ENCODE measurements around the gene TNP2.

The TNP2 gene

GRCh38 chr16:11274964-11275363 lies 5.8 kb upstream of the TNP2 start:
- Histone ChIP-seq H3K4me2 (no peak overlapping the region), H3K36me3 (ENCODE audit: insufficient read depth) (no peaks in the 10 kb centered on the region), H3K4me3 (IDR thresholded peaks at IDR 0.05; ENCODE audit: insufficient read depth, low read depth, low read length) (no peak overlapping the region), H3K9ac (no peak overlapping the region), H3K4me1 (ENCODE audit: low read depth, poor library complexity, severe bottlenecking) (peaks cover 6% of the 10 kb centered on the region), H2AFZ (ENCODE audit: low read depth) (no peak overlapping the region), H3K79me2 (ENCODE audit: insufficient read depth, low read depth) (no peaks in the 10 kb centered on the region), H3K27ac (no peak overlapping the region), H4K20me1 (ENCODE audit: insufficient read depth) (no peaks in the 10 kb centered on the region), H3K27me3 (ENCODE audit: insufficient read depth, low read depth) (peaks cover 22% of the 10 kb centered on the region; the same call in 1 of the 2 replicates)
- no peak for TF ChIP-seq CTCF (conservative IDR thresholded peaks at IDR 0.05; ENCODE audit: low read depth, low read length)

- Histone ChIP-seq H3K4me3 (IDR thresholded peaks at IDR 0.05; ENCODE audit: insufficient read depth, low read depth, low read length) (no peak overlapping the region), H3K36me3 (ENCODE audit: insufficient read depth) (no peaks in the 10 kb centered on the region), H3K4me1 (ENCODE audit: low read depth, poor library complexity, severe bottlenecking) (no peaks in the 10 kb centered on the region), H3K27me3 (ENCODE audit: insufficient read depth, low read depth) (peaks cover 18% of the 10 kb centered on the region; the same call in 1 of the 2 replicates), H3K27ac (no peak overlapping the region), H2AFZ (ENCODE audit: low read depth) (no peak overlapping the region), H3K4me2 (no peak overlapping the region), H3K79me2 (ENCODE audit: insufficient read depth, low read depth) (no peaks in the 10 kb centered on the region), H4K20me1 (ENCODE audit: insufficient read depth) (no peaks in the 10 kb centered on the region), H3K9ac (no peak overlapping the region)
- TF ChIP-seq CTCF (conservative IDR thresholded peaks at IDR 0.05; ENCODE audit: low read depth, low read length): no peak
Observed at GRCh38 chr16:11273721-11274324, 4.7 kb upstream of the TNP2 start.

- TF ChIP-seq CTCF (conservative IDR thresholded peaks at IDR 0.05; ENCODE audit: low read depth, low read length): no peak
- H2AFZ ChIP-seq (ENCODE audit: low read depth): no peak within 1 kb of the TSS
- H3K79me2 ChIP-seq (ENCODE audit: insufficient read depth, low read depth): no peaks in the 10 kb centered on the region
Observed at GRCh38 chr16:11272921-11273720, 4.0 kb upstream of the TNP2 start, which contains the start of gene PRM3. TSS of gene PRM3 (minus strand) at chr16:11273629. CDS start at chr16:11273595, 34 bp downstream.

GRCh38 chr16:11272484-11272883 lies 3.4 kb upstream of the TNP2 start:
- Histone ChIP-seq H3K4me1 (ENCODE audit: low read depth, poor library complexity, severe bottlenecking) (no peaks in the 10 kb centered on the region), H2AFZ (ENCODE audit: low read depth) (no peak overlapping the region), H3K36me3 (ENCODE audit: insufficient read depth) (no peaks in the 10 kb centered on the region), H3K27ac (no peak overlapping the region), H4K20me1 (ENCODE audit: insufficient read depth) (no peaks in the 10 kb centered on the region), H3K4me2 (no peak overlapping the region), H3K4me3 (IDR thresholded peaks at IDR 0.05; ENCODE audit: insufficient read depth, low read depth, low read length) (no peak overlapping the region), H3K27me3 (ENCODE audit: insufficient read depth, low read depth) (peaks cover 14% of the 10 kb centered on the region; the same call in 1 of the 2 replicates), H3K79me2 (ENCODE audit: insufficient read depth, low read depth) (no peaks in the 10 kb centered on the region), H3K9ac (no peak overlapping the region)
- no peak for TF ChIP-seq CTCF (conservative IDR thresholded peaks at IDR 0.05; ENCODE audit: low read depth, low read length)

More at GRCh38 chr16:11272921-11273720, 4.0 kb upstream of the TNP2 start, which contains the start of gene PRM3:
- H3K4me3 ChIP-seq (IDR thresholded peaks at IDR 0.05; ENCODE audit: insufficient read depth, low read depth, low read length): no peak within 1 kb of the TSS
- no peak within 1 kb of the TSS for H3K4me2 ChIP-seq
- H3K9ac ChIP-seq: no peak within 1 kb of the TSS
- no peaks in the 10 kb centered on the region for H4K20me1 ChIP-seq (ENCODE audit: insufficient read depth)
- no peaks in the 10 kb centered on the region for H3K4me1 ChIP-seq (ENCODE audit: low read depth, poor library complexity, severe bottlenecking)
- no peaks in the 10 kb centered on the region for H3K36me3 ChIP-seq (ENCODE audit: insufficient read depth)
- H3K27me3 ChIP-seq (ENCODE audit: insufficient read depth, low read depth): peaks cover 18% of the 10 kb centered on the region; the same call in 1 of the 2 replicates
- no peak within 1 kb of the TSS for H3K27ac ChIP-seq

Measured in KMS-11 (cell line).